ENCODE measurements around the gene RPS6KA2.

RPS6KA2 gene

DNA sequence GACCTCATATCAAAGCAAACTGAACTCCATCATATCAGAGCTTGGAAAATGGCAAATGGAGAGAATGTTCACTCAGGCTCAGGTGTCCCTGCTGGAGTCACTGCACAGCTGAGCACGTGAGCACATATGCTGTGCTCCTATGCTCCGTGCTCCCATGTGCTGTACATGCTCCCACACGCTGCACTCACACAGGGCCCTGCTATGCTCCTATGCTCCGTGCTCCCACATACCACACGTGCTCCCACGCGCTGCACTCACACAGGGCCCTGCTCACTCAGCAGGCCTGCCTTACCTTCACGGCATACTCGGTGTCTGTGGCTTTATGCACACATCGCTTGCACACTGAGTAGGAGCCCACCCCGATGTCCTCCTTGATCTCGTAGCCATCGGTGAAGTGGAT, 178.6 kb downstream of the RPS6KA2 start:
- Histone ChIP-seq H3K4me1 (ENCODE audit: control insufficient read depth, insufficient read depth, low read length) (peaks cover 5% of the 10 kb centered on the region), H3K9me3 (ENCODE audit: control insufficient read depth, low read length) (no peaks in the 10 kb centered on the region), H3K27ac (ENCODE audit: insufficient read depth, low read depth, low read length, poor library complexity, severe bottlenecking) (no peak overlapping the region), H3K36me3 (ENCODE audit: control insufficient read depth, insufficient read depth, low read length) (no peaks in the 10 kb centered on the region), H3K27me3 (ENCODE audit: control insufficient read depth, insufficient read depth, low read length, poor library complexity, severe bottlenecking) (no peaks in the 10 kb centered on the region), H3K4me3 (ENCODE audit: insufficient read depth, low read depth, low read length) (no peak overlapping the region)
- WGBS, 2 experiments: 87 to 90% methylated on average over 13 of the region's 13 CpGs

DNA sequence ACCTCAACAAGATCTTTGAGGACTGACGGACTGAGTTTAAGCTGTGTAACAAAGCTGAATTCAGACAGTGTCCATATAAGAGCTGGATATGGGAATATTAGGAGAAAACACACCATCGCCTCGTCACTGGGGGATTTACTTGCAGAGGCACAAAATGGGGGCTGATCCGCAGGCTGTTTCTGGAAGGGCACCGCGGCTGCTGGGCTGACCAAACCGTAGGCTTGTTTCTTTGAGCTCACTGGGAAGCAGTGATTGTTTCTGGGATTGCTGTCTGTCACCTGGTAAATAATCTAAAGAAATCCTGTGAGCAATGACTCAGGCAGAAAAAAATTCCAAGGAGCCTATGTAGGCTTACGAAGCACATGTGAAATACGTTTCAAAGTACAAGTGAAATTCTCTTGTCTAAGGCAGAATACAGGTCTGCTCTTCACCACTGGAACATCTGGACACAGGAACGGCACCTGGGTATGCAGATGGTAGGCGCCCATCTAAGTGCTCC, 180.4 kb downstream of the RPS6KA2 start:
- Histone ChIP-seq H3K4me3 (ENCODE audit: insufficient read depth, low read depth, low read length) (no peak overlapping the region), H3K9me3 (ENCODE audit: control insufficient read depth, low read length) (no peaks in the 10 kb centered on the region), H3K36me3 (ENCODE audit: control insufficient read depth, insufficient read depth, low read length) (no peaks in the 10 kb centered on the region), H3K4me1 (ENCODE audit: control insufficient read depth, insufficient read depth, low read length) (peaks cover 5% of the 10 kb centered on the region), H3K27me3 (ENCODE audit: control insufficient read depth, insufficient read depth, low read length, poor library complexity, severe bottlenecking) (no peaks in the 10 kb centered on the region), H3K27ac (ENCODE audit: insufficient read depth, low read depth, low read length, poor library complexity, severe bottlenecking) (no peak overlapping the region)
- 90 to 94% methylated on average over 11 of the region's 11 CpGs for WGBS, 2 experiments

DNA sequence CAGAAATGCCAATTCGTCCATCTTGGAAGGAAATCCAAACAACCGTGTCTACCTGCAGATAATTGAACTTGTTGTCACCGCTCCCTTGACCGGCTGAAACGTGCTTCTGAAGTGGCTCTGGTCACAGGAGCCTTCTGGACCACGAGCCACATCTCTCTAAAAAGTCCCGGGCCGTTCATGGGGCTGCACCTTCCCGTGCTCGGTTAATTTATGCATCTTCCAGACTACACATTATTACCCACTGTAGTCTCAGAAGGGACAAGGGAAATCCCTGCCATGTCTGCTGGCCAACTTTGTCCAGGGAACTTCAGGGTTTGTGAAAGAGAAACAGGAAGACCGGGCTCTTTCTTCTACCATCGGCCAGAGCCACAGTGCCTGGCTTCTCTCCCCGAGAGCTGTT, 180.9 kb downstream of the RPS6KA2 start:
- H3K27ac ChIP-seq (ENCODE audit: insufficient read depth, low read depth, low read length, poor library complexity, severe bottlenecking): no peak overlapping the region
- H3K4me3 ChIP-seq (ENCODE audit: insufficient read depth, low read depth, low read length): no peak overlapping the region
- H3K36me3 ChIP-seq (ENCODE audit: control insufficient read depth, insufficient read depth, low read length): no peaks in the 10 kb centered on the region
- 88 to 89% methylated on average over 13 of the region's 13 CpGs for WGBS, 2 experiments
- no peaks in the 10 kb centered on the region for H3K9me3 ChIP-seq (ENCODE audit: control insufficient read depth, low read length)
- H3K4me1 ChIP-seq (ENCODE audit: control insufficient read depth, insufficient read depth, low read length): peaks cover 5% of the 10 kb centered on the region
- H3K27me3 ChIP-seq (ENCODE audit: control insufficient read depth, insufficient read depth, low read length, poor library complexity, severe bottlenecking): no peaks in the 10 kb centered on the region

DNA sequence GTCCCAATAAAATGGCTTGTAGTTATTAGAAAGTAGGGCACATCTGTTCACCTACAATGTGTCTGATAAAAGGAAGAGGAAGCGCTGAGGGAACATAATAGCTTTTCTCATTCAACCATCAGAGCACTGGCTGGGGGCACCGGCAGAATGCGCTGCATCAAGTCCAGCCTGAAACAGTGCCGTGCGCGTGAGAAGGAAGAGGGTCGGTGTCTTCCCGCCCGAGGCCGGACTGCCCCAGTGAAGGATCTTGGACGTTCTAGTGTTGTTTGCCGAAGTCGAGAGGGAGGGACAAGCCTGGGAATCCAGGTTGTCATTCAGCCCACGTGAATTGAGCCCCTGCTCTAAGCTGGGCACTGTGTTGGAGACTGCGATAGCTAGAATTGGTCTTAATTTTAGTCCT, 182.6 kb downstream of the RPS6KA2 start:
- Histone ChIP-seq H3K36me3 (ENCODE audit: control insufficient read depth, insufficient read depth, low read length) (no peaks in the 10 kb centered on the region), H3K4me3 (ENCODE audit: insufficient read depth, low read depth, low read length) (no peak overlapping the region), H3K9me3 (ENCODE audit: control insufficient read depth, low read length) (no peaks in the 10 kb centered on the region), H3K27me3 (ENCODE audit: control insufficient read depth, insufficient read depth, low read length, poor library complexity, severe bottlenecking) (no peaks in the 10 kb centered on the region), H3K4me1 (ENCODE audit: control insufficient read depth, insufficient read depth, low read length) (peaks cover 5% of the 10 kb centered on the region), H3K27ac (ENCODE audit: insufficient read depth, low read depth, low read length, poor library complexity, severe bottlenecking) (no peak overlapping the region)
- 95% methylated on average over 15 of the region's 15 CpGs for WGBS, 2 experiments

DNA sequence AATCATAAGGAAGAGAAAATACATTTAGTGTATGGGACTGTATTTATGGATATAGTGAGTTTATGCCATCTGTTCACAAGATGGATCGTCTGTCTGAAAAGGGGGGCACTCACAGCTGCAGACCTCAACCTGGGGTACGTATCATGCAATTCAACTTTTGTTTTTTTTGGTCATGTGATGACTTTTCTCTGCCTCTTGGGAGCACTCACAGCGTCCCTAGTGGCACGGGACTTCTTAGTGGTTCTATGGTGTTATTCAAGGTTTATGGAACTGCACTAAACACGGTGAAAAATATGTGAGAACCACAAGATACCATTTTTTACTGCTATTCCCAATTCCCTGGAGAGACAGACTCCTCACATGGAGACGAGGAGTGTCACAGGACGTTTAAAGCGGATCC, 183.9 kb downstream of the RPS6KA2 start:
- H3K4me3 ChIP-seq (ENCODE audit: insufficient read depth, low read depth, low read length): no peak overlapping the region

DNA sequence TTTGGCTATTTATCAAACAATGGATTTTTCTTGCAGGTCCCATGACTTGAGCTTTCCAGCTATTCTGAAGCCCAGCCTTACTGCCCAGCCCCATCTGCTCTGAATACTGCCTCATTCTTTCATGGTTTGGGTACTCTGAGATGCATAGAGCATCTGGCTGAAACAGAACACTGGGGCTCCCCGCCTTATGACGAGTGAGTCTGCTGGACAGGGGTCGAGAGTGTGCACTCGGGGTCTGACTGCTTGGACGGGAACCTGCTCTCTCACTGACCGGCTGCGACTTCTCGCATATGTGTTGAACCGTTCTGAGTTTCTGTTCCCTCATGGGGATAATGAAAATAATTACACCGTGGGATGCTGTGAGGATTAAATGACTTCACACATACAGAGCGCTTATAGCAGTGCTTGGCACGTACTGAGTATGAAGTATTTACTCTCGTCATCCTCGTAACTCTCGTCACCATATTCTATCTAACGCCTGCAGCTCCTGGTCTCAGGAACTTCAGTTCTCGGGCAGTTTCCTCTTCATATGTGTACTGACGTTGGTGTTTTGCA, 184.8 kb downstream of the RPS6KA2 start:
- 93 to 96% methylated on average over 16 to 18 of the region's 18 CpGs for WGBS, 2 experiments
- Histone ChIP-seq H3K27me3 (ENCODE audit: control insufficient read depth, insufficient read depth, low read length, poor library complexity, severe bottlenecking) (no peaks in the 10 kb centered on the region), H3K9me3 (ENCODE audit: control insufficient read depth, low read length) (no peaks in the 10 kb centered on the region), H3K4me1 (ENCODE audit: control insufficient read depth, insufficient read depth, low read length) (peaks cover 5% of the 10 kb centered on the region), H3K4me3 (ENCODE audit: insufficient read depth, low read depth, low read length) (no peak overlapping the region), H3K27ac (ENCODE audit: insufficient read depth, low read depth, low read length, poor library complexity, severe bottlenecking) (no peak overlapping the region), H3K36me3 (ENCODE audit: control insufficient read depth, insufficient read depth, low read length) (no peaks in the 10 kb centered on the region)

More for the DNA sequence above, 183.9 kb downstream of the RPS6KA2 start:
- Histone ChIP-seq H3K27ac (ENCODE audit: insufficient read depth, low read depth, low read length, poor library complexity, severe bottlenecking) (no peak overlapping the region), H3K9me3 (ENCODE audit: control insufficient read depth, low read length) (no peaks in the 10 kb centered on the region), H3K4me1 (ENCODE audit: control insufficient read depth, insufficient read depth, low read length) (peaks cover 5% of the 10 kb centered on the region), H3K36me3 (ENCODE audit: control insufficient read depth, insufficient read depth, low read length) (no peaks in the 10 kb centered on the region), H3K27me3 (ENCODE audit: control insufficient read depth, insufficient read depth, low read length, poor library complexity, severe bottlenecking) (no peaks in the 10 kb centered on the region)
- 85 to 86% methylated on average over 8 of the region's 8 CpGs for WGBS, 2 experiments

DNA sequence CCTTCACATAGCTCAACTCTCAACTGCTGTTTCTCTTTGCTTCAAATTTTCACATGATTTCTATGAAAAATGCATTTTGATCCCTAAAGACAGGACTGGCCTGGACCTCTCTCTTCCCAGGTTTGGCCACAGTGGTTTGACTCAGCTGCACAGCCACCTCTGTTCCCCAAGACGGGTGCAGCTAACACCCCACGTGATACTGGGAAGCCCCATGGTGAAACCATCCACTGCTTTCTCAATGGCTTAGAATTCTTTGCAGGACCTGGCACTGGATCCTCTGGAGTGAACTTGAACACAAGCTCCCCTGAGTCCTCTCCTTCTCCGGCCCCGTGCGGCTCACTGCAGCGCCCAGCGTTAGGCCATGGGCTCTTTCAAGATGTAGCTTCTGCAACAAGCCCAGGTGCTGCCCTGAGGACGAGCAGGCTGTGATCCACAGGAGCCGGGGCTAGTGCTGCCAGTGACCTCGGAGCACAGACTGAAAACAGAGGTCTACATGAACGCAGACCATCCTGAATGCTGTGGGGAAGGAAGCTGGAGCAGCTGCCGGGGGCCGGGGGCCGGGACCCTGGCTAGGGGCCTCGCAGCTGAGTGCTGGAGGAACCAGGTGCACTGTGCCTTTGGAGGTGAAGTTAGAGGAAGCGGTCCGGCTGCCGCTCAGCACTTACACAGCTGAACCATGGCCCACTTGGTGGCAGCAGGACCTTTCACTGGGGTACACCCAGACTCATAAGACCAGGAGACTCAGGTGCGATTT, 185.5 kb downstream of the RPS6KA2 start:
- Histone ChIP-seq H3K27me3 (ENCODE audit: control insufficient read depth, insufficient read depth, low read length, poor library complexity, severe bottlenecking) (no peaks in the 10 kb centered on the region), H3K9me3 (ENCODE audit: control insufficient read depth, low read length) (no peaks in the 10 kb centered on the region), H3K27ac (ENCODE audit: insufficient read depth, low read depth, low read length, poor library complexity, severe bottlenecking) (no peak overlapping the region), H3K36me3 (ENCODE audit: control insufficient read depth, insufficient read depth, low read length) (no peaks in the 10 kb centered on the region), H3K4me3 (ENCODE audit: insufficient read depth, low read depth, low read length) (no peak overlapping the region), H3K4me1 (ENCODE audit: control insufficient read depth, insufficient read depth, low read length) (peaks cover 2% of the 10 kb centered on the region)
- 91 to 92% methylated on average over 19 of the region's 19 CpGs for WGBS, 2 experiments

DNA sequence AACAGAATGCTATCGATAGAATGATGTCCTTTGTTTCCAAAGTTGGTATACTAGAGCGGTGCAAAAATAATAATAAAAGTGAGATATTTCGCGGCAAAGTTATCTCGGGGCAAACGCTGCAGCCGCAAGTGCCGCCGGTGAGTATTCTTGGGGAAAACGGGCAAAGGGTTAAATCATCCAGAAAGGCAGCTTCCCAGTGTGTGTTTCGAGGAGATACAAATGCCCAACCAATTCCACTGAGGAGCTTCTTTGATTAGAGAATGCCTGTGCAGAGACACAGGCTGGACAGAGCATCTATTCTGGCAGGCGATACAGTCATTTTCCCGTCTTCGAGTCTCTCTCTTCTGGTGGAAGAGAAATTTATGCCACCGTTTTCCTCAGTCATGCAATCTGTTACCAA, 186.3 kb downstream of the RPS6KA2 start:
- Histone ChIP-seq H3K27me3 (ENCODE audit: control insufficient read depth, insufficient read depth, low read length, poor library complexity, severe bottlenecking) (no peaks in the 10 kb centered on the region), H3K27ac (ENCODE audit: insufficient read depth, low read depth, low read length, poor library complexity, severe bottlenecking) (no peak overlapping the region), H3K4me3 (ENCODE audit: insufficient read depth, low read depth, low read length) (no peak overlapping the region), H3K9me3 (ENCODE audit: control insufficient read depth, low read length) (no peaks in the 10 kb centered on the region), H3K4me1 (ENCODE audit: control insufficient read depth, insufficient read depth, low read length) (no peaks in the 10 kb centered on the region), H3K36me3 (ENCODE audit: control insufficient read depth, insufficient read depth, low read length) (no peaks in the 10 kb centered on the region)
- 94 to 96% methylated on average over 15 of the region's 15 CpGs for WGBS, 2 experiments

DNA sequence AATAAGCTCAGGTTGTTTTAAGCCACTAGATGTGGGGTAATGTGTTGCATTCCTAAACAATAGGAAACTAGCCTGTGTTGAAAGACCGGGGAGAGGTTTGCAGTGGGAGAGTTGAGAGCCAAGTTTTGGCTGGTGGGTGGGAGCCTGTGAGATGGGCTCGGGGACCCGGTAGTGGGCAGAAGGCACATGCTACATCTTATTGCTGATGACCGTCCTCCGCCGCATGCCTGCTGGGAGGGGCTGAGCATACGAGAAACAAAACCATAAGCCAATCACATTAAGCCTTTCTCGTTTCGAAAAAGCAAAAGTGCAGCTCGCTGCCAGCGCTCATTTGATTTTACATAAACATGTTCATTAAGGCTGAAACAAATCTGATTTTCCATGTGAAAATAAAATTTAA, 186.9 kb downstream of the RPS6KA2 start:
- H3K27me3 ChIP-seq (ENCODE audit: control insufficient read depth, insufficient read depth, low read length, poor library complexity, severe bottlenecking): no peaks in the 10 kb centered on the region
- no peaks in the 10 kb centered on the region for H3K4me1 ChIP-seq (ENCODE audit: control insufficient read depth, insufficient read depth, low read length)
- H3K9me3 ChIP-seq (ENCODE audit: control insufficient read depth, low read length): no peaks in the 10 kb centered on the region
- WGBS, 2 experiments: 81 to 83% methylated on average over 10 to 11 of the region's 11 CpGs
- H3K36me3 ChIP-seq (ENCODE audit: control insufficient read depth, insufficient read depth, low read length): no peaks in the 10 kb centered on the region
- no peak overlapping the region for H3K4me3 ChIP-seq (ENCODE audit: insufficient read depth, low read depth, low read length)
- H3K27ac ChIP-seq (ENCODE audit: insufficient read depth, low read depth, low read length, poor library complexity, severe bottlenecking): no peak overlapping the region

DNA sequence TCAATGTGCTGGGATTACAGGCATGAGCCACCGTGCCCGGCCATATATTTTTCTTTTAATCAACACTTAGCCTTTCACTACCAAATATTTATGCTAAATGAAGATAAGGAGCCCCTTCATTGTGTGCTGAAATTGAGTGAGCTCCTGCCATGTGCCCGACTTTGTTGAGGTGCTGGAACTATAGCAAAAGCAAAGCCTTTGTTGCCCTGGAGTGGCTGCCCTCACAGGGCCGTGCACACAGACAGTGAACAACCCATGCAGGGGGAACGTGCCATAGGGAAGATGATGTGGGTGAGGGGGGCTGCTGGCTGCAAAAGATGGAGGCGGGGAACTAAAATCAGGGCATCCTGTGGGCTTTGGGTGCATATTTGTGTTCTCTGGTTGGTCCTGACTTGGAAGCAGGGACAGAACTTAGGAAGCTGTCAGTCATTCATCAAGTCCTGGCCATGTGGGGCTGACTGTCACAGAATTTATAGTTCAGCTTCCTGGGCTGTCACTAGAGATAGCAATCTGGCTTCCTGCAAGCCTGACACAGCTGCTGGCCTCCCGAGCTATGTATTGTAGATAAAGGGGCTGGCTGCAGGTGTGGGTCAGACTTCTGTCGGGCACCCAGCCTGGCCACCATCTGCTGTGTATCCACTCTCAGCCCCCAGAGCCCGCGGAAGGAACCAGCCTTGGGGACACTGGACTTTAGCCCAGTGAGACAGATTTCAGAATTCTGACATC, 187.5 kb downstream of the RPS6KA2 start:
- 89% methylated on average over 10 of the region's 10 CpGs for WGBS, 2 experiments
- Histone ChIP-seq H3K27me3 (ENCODE audit: control insufficient read depth, insufficient read depth, low read length, poor library complexity, severe bottlenecking) (no peaks in the 10 kb centered on the region), H3K9me3 (ENCODE audit: control insufficient read depth, low read length) (no peaks in the 10 kb centered on the region), H3K4me1 (ENCODE audit: control insufficient read depth, insufficient read depth, low read length) (no peaks in the 10 kb centered on the region), H3K4me3 (ENCODE audit: insufficient read depth, low read depth, low read length) (no peak overlapping the region), H3K27ac (ENCODE audit: insufficient read depth, low read depth, low read length, poor library complexity, severe bottlenecking) (no peak overlapping the region), H3K36me3 (ENCODE audit: control insufficient read depth, insufficient read depth, low read length) (no peaks in the 10 kb centered on the region)
